Measurements from ENCODE around the gene NCR3LG1.
A peak's percentile ranks its signal among the peaks of the same experiment; 100 is the strongest.

The NCR3LG1 gene

GRCh38 chr11:17351510-17352176 lies at the start of gene NCR3LG1:
NCR3LG1 (plus strand) TSS chr11:17351800; CDS start chr11:17351970, 170 bp downstream.
- peak; percentile 21 to 54 (median 41) for DNase-seq (ENCODE audit: low read depth in 3 of 3)

- DNase-seq (ENCODE audit: low read depth in 3 of 3): no peak
These were observed 38.0 kb upstream of the NCR3LG1 start for GRCh38 chr11:17313349-17314231.

- DNase-seq (ENCODE audit: low read depth in 3 of 3): no peak
These were observed 37.4 kb upstream of the NCR3LG1 start for GRCh38 chr11:17314232-17314547.

GRCh38 chr11:17314904-17315426 lies 36.6 kb upstream of the NCR3LG1 start:
- DNase-seq (ENCODE audit: low read depth in 3 of 3): no peak

GRCh38 chr11:17328871-17329494 lies 22.6 kb upstream of the NCR3LG1 start:
- no peak for DNase-seq (ENCODE audit: low read depth in 3 of 3)

GRCh38 chr11:17331669-17332068 lies 19.9 kb upstream of the NCR3LG1 start:
- DNase-seq (ENCODE audit: low read depth in 3 of 3): no peak

- no peak for DNase-seq (ENCODE audit: low read depth in 3 of 3)
These were observed 17.6 kb upstream of the NCR3LG1 start for GRCh38 chr11:17333799-17334586.

GRCh38 chr11:17343257-17343656 lies 8.3 kb upstream of the NCR3LG1 start:
- DNase-seq (ENCODE audit: low read depth in 3 of 3): no peak

GRCh38 chr11:17343907-17344306 lies 7.7 kb upstream of the NCR3LG1 start:
- DNase-seq (ENCODE audit: low read depth in 3 of 3): peak; percentile 27 to 40 (median 33)

GRCh38 chr11:17347676-17348075 lies 3.9 kb upstream of the NCR3LG1 start:
- DNase-seq (ENCODE audit: low read depth in 3 of 3): no peak

- DNase-seq (ENCODE audit: low read depth in 3 of 3): no peak
These were observed 987 bp upstream of the NCR3LG1 start for GRCh38 chr11:17350455-17351171.

- DNase-seq (ENCODE audit: low read depth in 3 of 3): no peak
These were observed 459 bp upstream of the NCR3LG1 start for GRCh38 chr11:17351172-17351509.

GRCh38 chr11:17352950-17353820 lies 1.6 kb downstream of the NCR3LG1 start:
- DNase-seq (ENCODE audit: low read depth in 3 of 3): peak in 2 of 3 experiments; percentile 38 to 76

- no peak for DNase-seq (ENCODE audit: low read depth in 3 of 3)
These were observed 2.4 kb downstream of the NCR3LG1 start for GRCh38 chr11:17353821-17354600.

GRCh38 chr11:17354601-17354991 lies 3.0 kb downstream of the NCR3LG1 start:
- DNase-seq (ENCODE audit: low read depth in 3 of 3): peak; percentile 42 to 51 (median 44)

- DNase-seq (ENCODE audit: low read depth in 3 of 3): no peak
These were observed 14.9 kb downstream of the NCR3LG1 start for GRCh38 chr11:17366495-17366894.

- no peak for DNase-seq (ENCODE audit: low read depth in 3 of 3)
These were observed 17.0 kb downstream of the NCR3LG1 start for GRCh38 chr11:17368551-17368950.

GRCh38 chr11:17369094-17369493 lies 17.5 kb downstream of the NCR3LG1 start:
- DNase-seq (ENCODE audit: low read depth in 3 of 3): no peak

GRCh38 chr11:17369684-17370243 lies 18.2 kb downstream of the NCR3LG1 start:
- DNase-seq (ENCODE audit: low read depth in 3 of 3): no peak
